Esophagus muscularis mucosa (tissue), 4 donors: Measurements from ENCODE around the gene ACER1. TPM values are rescaled to one million over a fixed set of nuclear protein-coding genes. Genes with fewer than 3 reads are reported as not detected.
A peak's percentile ranks its signal among the peaks of the same experiment; 100 is the strongest.

ENCODE experiments used
- DNase-seq: peaks from one replicate; pipeline ENCODE4 v3.0.0-alpha.2; 2017; ENCODE audit errors: extremely low spot score
- H3K27ac ChIP-seq, 4 donors: fragments of 200-600 bp; sonication (generic); replicated peaks in 1 of 4; 1 replicate in 3 of 4; 2 replicates in 1 of 4; pipeline ENCODE4 v1.5.1; 2016 to 2019; ENCODE audit warnings: mild to moderate bottlenecking in 1 of 4
- H3K27me3 ChIP-seq, 4 donors: fragments of 200-600 bp; sonication (generic); one replicate each; pipeline versions ENCODE4 v1.5.1 to v1.6.0; 2016 to 2019
- H3K36me3 ChIP-seq, 4 donors: fragments of 200-600 bp; sonication (generic); one replicate each; pipeline ENCODE4 v1.5.1; 2016 to 2019
- H3K4me1 ChIP-seq, 4 donors: fragments of 200-600 bp; sonication (generic); one replicate each; pipeline ENCODE4 v1.5.1; 2016 to 2019
- H3K4me3 ChIP-seq, 4 donors: fragments of 200-600 bp; sonication (generic); 1 replicate in 2 of 4; 2 replicates in 2 of 4; pipeline ENCODE4 v1.5.1; 2016 to 2019; ENCODE audit warnings: mild to moderate bottlenecking in 4 of 4, moderate library complexity in 1 of 4
- H3K9me3 ChIP-seq, 4 donors: fragments of 200-600 bp; sonication (generic); 1 replicate in 3 of 4; 2 replicates in 1 of 4; pipeline ENCODE4 v1.5.1; 2016 to 2019
- CTCF ChIP-seq, 3 experiments: fragments of 200-600 bp in 2 of 3; fragments of 450-650 bp in 1 of 3; sonication (generic) in 2 of 3; IDR thresholded peaks; one replicate each; pipeline ENCODE4 v1.5.1; 2017 to 2019; ENCODE audit warnings: antibody characterized with exemption in 3 of 3, mild to moderate bottlenecking in 2 of 3, moderate library complexity in 1 of 3
- EP300 ChIP-seq: sonication (generic); formaldehyde crosslinking; IDR thresholded peaks from one replicate; pipeline ENCODE4 v1.6.1; 2017; ENCODE audit warnings: antibody characterized with exemption
- POLR2A ChIP-seq: fragments of 450-650 bp; IDR thresholded peaks from one replicate; pipeline ENCODE4 v1.6.1; 2017; ENCODE audit warnings: antibody characterized with exemption, moderate library complexity, mild to moderate bottlenecking, low read depth
- POLR2AphosphoS5 ChIP-seq, 2 donors: sonication (generic); formaldehyde crosslinking; IDR thresholded peaks; one replicate each; pipeline ENCODE4 v1.6.1; 2017; ENCODE audit warnings: antibody characterized with exemption in 2 of 2
- WGBS: methylation state at CpG from one replicate; pipeline ENCODE4 v1.1.5; 2018; 5-methylcytosine and 5-hydroxymethylcytosine counted together
- intact Hi-C: fragments of 100-400 bp; cut with DNase I; formaldehyde crosslinking; loops from one replicate; pipeline ENCODE4 v1.15.1; 2023
- total RNA-seq, 4 donors: library from RNA; depleted of rRNA; stranded (reverse); fragments of >200 nt; gene quantifications; one replicate each; pipeline versions ENCODE4 v1.1.0 to v1.2.1, GENCODE V29; 2016

ACER1 gene
- total RNA-seq, 4 donors from 2014 or later: not detected

- Histone ChIP-seq H3K27me3 (no peaks in the 10 kb centered on the region), H3K27ac (peak within 1 kb of the TSS; percentile 86 to 93 (median 89)), H3K36me3 (peaks cover 0 to 7% (median 0%) of the 10 kb centered on the region in 4 donors), H3K4me3 (peak within 1 kb of the TSS; percentile 83 to 96 (median 88)), H3K4me1 (peaks cover 40 to 48% (median 48%) of the 10 kb centered on the region in 4 donors), H3K9me3 (no peaks in the 10 kb centered on the region)
- TF ChIP-seq POLR2A: no peak
- peak; percentile 61 to 68 for TF ChIP-seq POLR2AphosphoS5 (IDR thresholded peaks at IDR 0.05)
- TF ChIP-seq CTCF (IDR thresholded peaks at IDR 0.05): peak; percentile 61 to 97 (median 89)
- peak; percentile 99 for DNase-seq
- WGBS: 24% methylated on average over 10 of the region's 66 CpGs
- intact Hi-C loops: loop anchor here (5.0 to 10.0 kb wide), 2 partner anchors 63 to 235 kb away; no protein-coding TSS in a partner anchor
Measured at GRCh38 chr19:6279931-6280591, 53.4 kb downstream of the ACER1 start, which contains the start of gene MLLT1. TSS of gene MLLT1 (minus strand) at chr19:6279975. CDS start at chr19:6279784, 191 bp downstream.

GRCh38 chr19:6279620-6279930 lies 53.8 kb downstream of the ACER1 start:
- peaks cover 45 to 53% (median 52%) of the 10 kb centered on the region in 4 donors for H3K4me1 ChIP-seq
- no peaks in the 10 kb centered on the region for H3K9me3 ChIP-seq
- TF ChIP-seq EP300: no peak
- H3K27me3 ChIP-seq: no peaks in the 10 kb centered on the region
- 0% methylated on average over 14 of the region's 59 CpGs for WGBS
- H3K4me3 ChIP-seq: peak overlapping the region; percentile 83 to 96 (median 88)
- DNase-seq: no peak
- peaks cover 0 to 7% (median 0%) of the 10 kb centered on the region in 4 donors for H3K36me3 ChIP-seq
- H3K27ac ChIP-seq: peak overlapping the region; percentile 86 to 93 (median 89)
- intact Hi-C loops: loop anchor here (10.0 kb wide), 1 partner anchor 235 kb away; no protein-coding TSS in a partner anchor

GRCh38 chr19:6278740-6279619 lies 54.4 kb downstream of the ACER1 start:
- H3K9me3 ChIP-seq: no peaks in the 10 kb centered on the region
- H3K36me3 ChIP-seq: peaks cover 0 to 7% (median 0%) of the 10 kb centered on the region in 4 donors
- peak overlapping the region; percentile 83 to 96 (median 88) for H3K4me3 ChIP-seq
- peak overlapping the region; percentile 86 to 93 (median 89) for H3K27ac ChIP-seq
- intact Hi-C loops: loop anchor here (10.0 kb wide), 1 partner anchor 234 kb away; no protein-coding TSS in a partner anchor
- WGBS: 5% methylated on average over 30 of the region's 36 CpGs
- H3K27me3 ChIP-seq: no peaks in the 10 kb centered on the region
- TF ChIP-seq POLR2A: no peak
- TF ChIP-seq POLR2AphosphoS5 (IDR thresholded peaks at IDR 0.05): no peak
- TF ChIP-seq CTCF (IDR thresholded peaks at IDR 0.05): no peak
- no peak for TF ChIP-seq EP300
- no peak for DNase-seq
- H3K4me1 ChIP-seq: peaks cover 51 to 59% (median 58%) of the 10 kb centered on the region in 4 donors

GRCh38 chr19:6278051-6278450 lies 55.4 kb downstream of the ACER1 start:
- WGBS: 66% methylated on average over 9 of the region's 9 CpGs
- no peaks in the 10 kb centered on the region for H3K27me3 ChIP-seq
- peaks cover 0 to 7% (median 0%) of the 10 kb centered on the region in 4 donors for H3K36me3 ChIP-seq
- DNase-seq: no peak
- peaks cover 57 to 68% (median 68%) of the 10 kb centered on the region in 4 donors for H3K4me1 ChIP-seq
- H3K9me3 ChIP-seq: no peaks in the 10 kb centered on the region
- peak overlapping the region; percentile 83 to 96 (median 88) for H3K4me3 ChIP-seq
- H3K27ac ChIP-seq: peak overlapping the region; percentile 86 to 93 (median 89)
- intact Hi-C loops: loop anchor here (10.0 kb wide), 1 partner anchor 233 kb away; no protein-coding TSS in a partner anchor
- no peak for TF ChIP-seq POLR2A
- no peak for TF ChIP-seq CTCF (IDR thresholded peaks at IDR 0.05)
- no peak for TF ChIP-seq EP300
- TF ChIP-seq POLR2AphosphoS5 (IDR thresholded peaks at IDR 0.05): no peak

- WGBS: 50% methylated on average over 9 of the region's 12 CpGs
- Histone ChIP-seq H3K27me3 (no peaks in the 10 kb centered on the region), H3K9me3 (no peaks in the 10 kb centered on the region), H3K4me3 (peak overlapping the region in 1 of 4 donors; percentile 3), H3K36me3 (peaks cover 0 to 7% (median 0%) of the 10 kb centered on the region in 4 donors), H3K27ac (peak overlapping the region; percentile 85 to 93 (median 89)), H3K4me1 (peaks cover 74 to 84% (median 84%) of the 10 kb centered on the region in 4 donors)
- intact Hi-C loops: loop anchor here (10.0 kb wide), 1 partner anchor 232 kb away; no protein-coding TSS in a partner anchor
- no peak for TF ChIP-seq POLR2A
- TF ChIP-seq EP300: no peak
- peak; percentile 34 to 36 for TF ChIP-seq POLR2AphosphoS5 (IDR thresholded peaks at IDR 0.05)
- TF ChIP-seq CTCF (IDR thresholded peaks at IDR 0.05): no peak
- peak; percentile 93 for DNase-seq
Measured at GRCh38 chr19:6276447-6276846, 57.0 kb downstream of the ACER1 start.
